Stimulated activated CD4-positive, alpha-beta T cell treated with anti-CD3 and anti-CD28 coated beads, Interleukin-4, amount 100 ng/mL, for 24 hours (primary cell): ENCODE data around the gene CACNG7.
A peak's percentile ranks its signal among the peaks of the same experiment; 100 is the strongest.
"Not testable (repeated sequence)": the region's sequence is repeated elsewhere in the genome, so short reads cannot be mapped to it uniquely, and the experiment has no call there.

Experiments used
- DNase-seq: peaks from one replicate; pipeline ENCODE4 v3.0.0-alpha.2; 2020

CACNG7 gene, protein sequence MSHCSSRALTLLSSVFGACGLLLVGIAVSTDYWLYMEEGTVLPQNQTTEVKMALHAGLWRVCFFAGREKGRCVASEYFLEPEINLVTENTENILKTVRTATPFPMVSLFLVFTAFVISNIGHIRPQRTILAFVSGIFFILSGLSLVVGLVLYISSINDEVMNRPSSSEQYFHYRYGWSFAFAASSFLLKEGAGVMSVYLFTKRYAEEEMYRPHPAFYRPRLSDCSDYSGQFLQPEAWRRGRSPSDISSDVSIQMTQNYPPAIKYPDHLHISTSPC

DNA sequence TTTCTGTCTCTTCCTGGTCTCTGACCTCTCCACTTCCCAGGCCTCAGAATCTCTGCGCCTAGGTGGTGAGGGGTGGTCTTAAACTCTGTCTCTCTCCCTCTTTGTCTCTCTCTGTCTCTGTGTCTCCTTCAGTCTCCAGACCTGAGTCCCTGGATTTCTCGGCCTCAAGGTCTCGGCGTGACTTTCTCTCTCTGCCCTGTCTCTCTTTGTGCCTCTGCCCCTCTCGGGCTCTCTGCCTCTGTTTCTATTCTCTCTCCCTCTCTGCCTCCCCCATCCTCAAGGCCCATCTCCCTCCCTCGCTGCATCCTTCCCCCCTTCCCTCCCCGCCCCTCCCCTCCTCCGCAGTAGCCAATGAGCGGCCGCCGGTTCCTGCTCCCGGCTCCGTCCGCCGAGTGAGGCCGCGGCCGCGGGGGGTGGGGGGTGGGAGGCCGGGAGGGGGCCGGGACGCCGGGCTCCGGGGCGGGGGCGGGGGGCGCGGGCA lies at the start of gene CACNG7:
Gene CACNG7 (plus strand): TSS at position 344 of the 481 bp plus-strand sequence. CDS start 3,554 bp downstream, outside the sequence.
- DNase-seq, result no peak

DNA sequence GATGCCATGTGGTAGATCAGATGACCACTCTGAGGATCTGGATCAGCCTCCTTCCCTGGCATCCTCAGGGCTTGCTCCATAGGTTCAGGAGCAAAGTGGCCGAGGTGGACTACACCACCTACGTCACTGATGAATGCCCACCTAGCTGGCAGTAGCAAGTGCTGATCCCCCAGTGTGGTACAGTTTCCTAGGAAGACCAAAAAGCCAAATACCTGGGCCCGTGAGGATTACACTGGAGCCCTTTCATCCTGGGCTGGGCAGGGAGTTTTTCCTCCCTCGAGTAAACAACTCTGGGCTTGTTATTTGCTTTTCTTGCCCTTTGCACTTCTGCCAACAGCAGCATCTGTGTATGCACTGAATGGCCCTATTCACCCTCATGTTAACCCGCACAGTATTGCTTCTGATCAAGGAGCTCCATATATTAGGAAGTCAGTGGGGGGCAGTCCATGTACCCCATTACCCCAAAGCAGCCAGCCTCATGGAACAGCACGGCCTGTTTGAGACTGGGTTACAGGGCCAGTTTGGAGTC lies 44.7 kb upstream of the CACNG7 start:
- no peak for DNase-seq

GRCh38 chr19:53865523-53865917 lies 43.6 kb upstream of the CACNG7 start:
- DNase-seq, result no peak

DNA sequence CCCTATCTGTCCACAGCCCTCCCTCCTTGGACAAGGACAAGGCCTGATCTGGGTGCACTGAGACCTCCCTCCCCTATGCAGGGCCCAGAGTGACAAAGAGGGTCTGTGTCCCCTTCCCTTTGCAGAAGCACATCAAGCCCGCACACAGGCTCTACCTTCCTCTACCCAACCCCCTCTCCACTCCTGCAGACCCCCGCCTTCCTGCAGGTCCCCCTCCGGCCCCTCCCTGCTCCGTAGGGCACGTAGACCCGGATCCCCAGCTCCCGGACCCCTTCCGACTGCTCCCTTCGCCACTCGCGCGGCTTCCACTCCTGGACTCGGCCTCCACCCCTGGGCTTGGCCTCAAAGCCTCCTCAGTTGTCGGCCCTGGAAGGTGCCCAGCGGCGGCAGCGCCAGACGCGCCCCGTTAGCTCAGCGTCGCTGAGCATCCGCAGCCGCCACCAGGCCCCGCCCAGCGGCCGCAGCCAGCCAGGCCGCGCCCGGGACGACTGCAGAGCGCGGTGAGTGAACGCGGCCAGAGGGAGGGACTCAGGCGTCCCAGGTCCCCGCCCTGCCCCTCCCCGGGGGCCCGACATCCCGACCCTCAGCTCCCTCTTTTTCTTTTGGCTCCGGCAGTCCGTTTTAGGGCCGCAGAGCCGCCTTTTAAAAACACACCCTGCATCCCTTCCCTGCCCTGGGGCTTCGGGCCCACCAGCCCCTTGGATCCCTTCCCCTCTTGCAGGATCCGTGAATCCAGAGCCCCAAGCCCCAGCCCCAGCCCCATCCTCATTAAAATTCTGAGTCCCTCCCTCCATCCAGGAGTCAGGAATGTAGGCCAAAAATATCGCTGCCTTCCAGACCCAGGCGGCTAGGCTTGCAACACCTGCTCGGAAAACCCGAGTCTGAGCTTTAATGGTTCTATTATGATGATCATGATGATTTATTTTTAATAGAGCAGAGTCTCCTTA lies 42.9 kb upstream of the CACNG7 start:
- DNase-seq, result peak; percentile 64

DNA sequence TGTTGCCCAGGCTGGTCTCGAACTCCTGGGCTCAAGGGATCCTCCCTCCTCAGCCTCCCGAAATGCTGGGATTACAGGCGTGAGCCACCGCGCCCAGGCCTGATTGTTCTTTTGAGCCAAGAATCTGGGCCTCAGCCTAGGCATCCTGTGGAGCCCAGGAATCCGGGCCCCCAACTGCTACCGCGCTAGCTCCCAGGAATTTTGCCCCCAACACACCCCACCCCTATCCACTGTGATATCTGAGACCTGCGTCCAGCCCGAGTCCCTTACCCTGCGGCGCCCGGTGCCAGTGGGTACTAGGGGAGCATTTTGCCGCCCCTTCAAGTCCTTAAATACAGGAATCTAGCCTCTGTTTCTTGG lies 42.2 kb upstream of the CACNG7 start:
- DNase-seq, result no peak

GRCh38 chr19:53867225-53868090 lies 41.6 kb upstream of the CACNG7 start, which contains the start of gene MYADM:
TSS of gene MYADM (plus strand) at chr19:53867883. CDS start at chr19:53873530, 5,647 bp downstream.
- peak; percentile 97 for DNase-seq

DNA sequence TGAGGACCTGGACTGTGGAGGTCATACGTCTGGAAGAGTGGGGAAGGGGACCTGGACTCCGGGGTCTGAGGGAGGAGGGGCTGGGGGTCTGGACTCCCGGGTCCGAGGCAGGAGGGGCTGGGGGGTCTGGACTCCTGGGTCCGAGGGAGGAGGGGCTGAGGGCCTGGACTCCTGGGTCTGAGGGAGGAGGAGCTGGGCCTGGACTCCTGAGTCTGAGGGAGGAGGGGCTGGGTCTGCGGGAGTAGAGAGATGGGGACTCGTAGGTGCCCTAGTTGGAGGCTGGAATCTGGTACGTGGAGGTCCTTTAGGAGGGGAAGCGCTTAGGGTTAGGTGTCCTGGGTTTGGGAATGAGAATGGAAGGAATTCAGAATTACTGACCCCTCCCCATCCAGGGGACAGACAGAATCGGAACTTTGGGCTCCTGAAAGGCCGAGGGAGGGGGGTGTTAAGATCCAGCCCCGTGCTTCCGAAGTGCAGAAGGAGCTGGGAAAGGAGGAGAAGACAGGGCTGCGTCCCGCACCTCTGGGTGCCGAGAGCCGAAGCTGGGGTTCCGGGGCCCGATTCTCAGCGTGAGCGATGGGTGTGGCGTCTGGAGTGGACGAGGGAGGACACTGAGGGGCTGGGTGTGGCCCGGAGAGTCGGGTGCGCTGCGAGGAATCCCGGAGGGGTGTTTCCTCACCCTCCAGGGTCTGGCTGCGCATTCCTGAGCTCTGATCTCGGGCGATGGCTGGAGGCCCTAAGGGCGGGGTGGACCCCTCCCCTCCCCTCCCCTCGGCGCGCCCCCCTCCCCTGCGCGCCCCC lies 40.8 kb upstream of the CACNG7 start:
- peak; percentile 30 for DNase-seq

- peak; percentile 75 for DNase-seq
Measured at GRCh38 chr19:53868892-53869804, 39.9 kb upstream of the CACNG7 start.

GRCh38 chr19:53869805-53870484 lies 39.1 kb upstream of the CACNG7 start:
- DNase-seq, result not testable (repeated sequence)

GRCh38 chr19:53870485-53870844 lies 38.6 kb upstream of the CACNG7 start:
- no peak for DNase-seq

DNA sequence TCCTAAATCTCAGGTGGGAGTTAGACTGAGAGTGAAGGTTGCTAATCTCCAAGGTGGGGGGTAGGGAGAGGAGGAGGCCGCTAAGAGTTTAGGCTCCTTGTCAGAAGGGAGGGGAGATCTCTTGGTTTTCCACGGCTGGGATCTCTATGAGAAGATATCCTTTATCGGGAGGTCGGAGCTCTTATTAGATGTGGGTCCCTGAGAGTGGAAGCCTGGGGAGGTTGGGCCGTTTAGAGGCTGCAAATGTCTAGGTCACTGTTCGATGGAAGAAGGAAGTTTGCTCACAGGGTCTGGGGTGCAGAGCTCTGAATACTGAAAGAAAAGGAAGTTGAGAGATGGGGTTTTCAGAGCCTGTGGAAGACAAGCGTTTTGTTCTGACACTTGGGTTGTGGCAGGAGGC lies 37.6 kb upstream of the CACNG7 start:
- DNase-seq, result no peak

DNA sequence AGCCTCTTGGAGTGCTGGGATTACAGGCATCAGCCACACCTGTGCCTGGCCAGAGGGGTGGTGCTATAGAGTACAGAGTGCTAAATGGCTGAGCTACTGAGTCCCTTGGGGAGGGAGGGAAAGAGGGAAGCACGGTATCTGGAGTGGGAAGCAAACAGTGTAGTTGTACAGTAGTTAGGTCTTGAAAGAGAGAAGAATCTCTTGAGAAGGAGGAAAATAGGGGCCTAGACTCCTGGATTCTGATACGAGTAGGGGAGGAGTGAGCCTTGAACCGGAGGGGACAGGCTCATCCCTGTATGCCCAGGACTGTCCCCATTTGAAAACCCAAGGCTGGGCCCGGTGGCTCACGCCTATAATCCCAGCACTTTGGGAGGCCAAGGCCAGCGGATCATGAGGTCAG lies 36.3 kb upstream of the CACNG7 start:
- no peak for DNase-seq

- DNase-seq, result no peak
Measured at GRCh38 chr19:53873773-53874605, 35.1 kb upstream of the CACNG7 start.

- no peak for DNase-seq
Measured at GRCh38 chr19:53874606-53874990, 34.5 kb upstream of the CACNG7 start.

GRCh38 chr19:53875602-53876325 lies 33.3 kb upstream of the CACNG7 start:
- no peak for DNase-seq

- DNase-seq, result no peak
Measured at GRCh38 chr19:53876651-53877224, 32.3 kb upstream of the CACNG7 start.

DNA sequence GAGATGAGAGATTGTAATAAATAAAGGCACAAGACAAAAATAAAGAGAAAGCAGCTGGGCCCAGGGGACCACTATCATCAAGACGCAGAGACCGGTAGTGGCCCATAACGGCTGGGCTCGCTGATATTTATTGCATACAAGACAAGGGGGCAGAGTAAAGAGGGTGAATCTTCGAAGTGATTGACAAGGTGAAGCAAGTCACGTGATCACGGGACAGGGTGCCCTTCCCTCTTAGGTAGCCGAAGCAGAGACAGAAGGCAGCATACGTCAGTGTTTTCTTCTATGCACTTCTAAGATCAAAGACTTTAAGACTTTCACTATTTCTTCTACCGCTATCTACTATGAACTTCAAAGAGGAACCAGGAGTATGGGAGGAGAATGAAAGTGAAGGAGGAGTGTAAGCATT lies 31.7 kb upstream of the CACNG7 start:
- no peak for DNase-seq

GRCh38 chr19:53878776-53879139 lies 30.3 kb upstream of the CACNG7 start:
- DNase-seq, result no peak
